ENCODE results near the gene VTCN1. TPM values are rescaled to one million over a fixed set of nuclear protein-coding genes. Genes with fewer than 3 reads are reported as not detected.
A peak's percentile ranks its signal among the peaks of the same experiment; 100 is the strongest.

VTCN1 gene
- total and polyA plus RNA-seq, 8 donors, result 12.9 to 42.5 (median 15.8) TPM

DNA sequence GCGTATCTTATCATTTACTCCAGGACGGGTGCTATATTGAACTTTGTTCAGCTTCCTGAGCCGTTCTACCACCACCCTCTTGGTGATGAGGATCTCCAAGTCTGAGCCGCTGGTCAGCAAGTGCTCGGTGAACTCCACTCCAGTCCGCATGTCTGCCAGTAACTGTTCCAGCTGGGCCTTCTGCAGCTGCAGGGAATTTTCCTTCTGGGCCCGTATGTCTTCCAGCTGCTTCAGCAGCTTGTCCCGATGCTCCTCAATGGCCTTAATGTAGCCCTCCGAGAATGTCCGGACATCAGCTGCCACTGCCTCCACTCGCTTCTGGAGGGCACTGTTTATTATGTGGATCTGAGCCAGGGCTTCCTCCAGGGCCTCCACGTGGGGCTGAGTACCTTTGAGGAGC, 92.6 kb downstream of the VTCN1 start:
- WGBS, 2 donors, result 45 to 69% methylated on average over 12 of the region's 12 CpGs
- Histone ChIP-seq H3K27ac (no peak overlapping the region), H3K4me1 (peaks cover 4 to 15% (median 10%) of the 10 kb centered on the region in 3 donors), H3K27me3 (no peaks in the 10 kb centered on the region), H3K4me3 (no peak overlapping the region), H3K36me3 (peaks cover 0 to 16% (median 0%) of the 10 kb centered on the region in 3 donors), H3K9me3 (no peaks in the 10 kb centered on the region)
- intact Hi-C loops (cut with DNase I), result no loop called here
- DNase-seq (peak in 1 of 6 donors; percentile 37), ATAC-seq (no peak), FAIRE-seq (no peak)
- TF ChIP-seq, protein P1, sequence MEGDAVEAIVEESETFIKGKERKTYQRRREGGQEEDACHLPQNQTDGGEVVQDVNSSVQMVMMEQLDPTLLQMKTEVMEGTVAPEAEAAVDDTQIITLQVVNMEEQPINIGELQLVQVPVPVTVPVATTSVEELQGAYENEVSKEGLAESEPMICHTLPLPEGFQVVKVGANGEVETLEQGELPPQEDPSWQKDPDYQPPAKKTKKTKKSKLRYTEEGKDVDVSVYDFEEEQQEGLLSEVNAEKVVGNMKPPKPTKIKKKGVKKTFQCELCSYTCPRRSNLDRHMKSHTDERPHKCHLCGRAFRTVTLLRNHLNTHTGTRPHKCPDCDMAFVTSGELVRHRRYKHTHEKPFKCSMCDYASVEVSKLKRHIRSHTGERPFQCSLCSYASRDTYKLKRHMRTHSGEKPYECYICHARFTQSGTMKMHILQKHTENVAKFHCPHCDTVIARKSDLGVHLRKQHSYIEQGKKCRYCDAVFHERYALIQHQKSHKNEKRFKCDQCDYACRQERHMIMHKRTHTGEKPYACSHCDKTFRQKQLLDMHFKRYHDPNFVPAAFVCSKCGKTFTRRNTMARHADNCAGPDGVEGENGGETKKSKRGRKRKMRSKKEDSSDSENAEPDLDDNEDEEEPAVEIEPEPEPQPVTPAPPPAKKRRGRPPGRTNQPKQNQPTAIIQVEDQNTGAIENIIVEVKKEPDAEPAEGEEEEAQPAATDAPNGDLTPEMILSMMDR (IDR thresholded peaks at IDR 0.05), result no peak

DNA sequence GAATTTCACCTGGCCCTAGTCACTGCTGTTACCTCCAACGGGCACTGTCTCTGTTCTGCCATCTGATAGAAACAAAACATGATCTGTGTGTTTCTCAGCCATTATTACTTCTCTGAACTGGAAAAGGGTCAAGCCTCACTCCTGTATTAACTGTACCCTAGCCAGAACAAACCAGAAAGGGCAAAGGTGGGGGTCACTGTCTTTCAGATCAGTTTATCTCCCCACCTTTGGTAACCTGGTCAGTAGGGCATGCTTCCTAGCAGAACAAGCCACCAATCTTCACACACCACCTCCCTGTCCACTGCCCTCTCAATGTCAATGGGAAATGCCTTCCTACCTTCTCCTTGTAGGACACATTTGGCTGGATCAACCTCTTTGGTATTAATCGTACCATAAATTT, 93.0 kb downstream of the VTCN1 start:
- FAIRE-seq (no peak), ATAC-seq (no peak), DNase-seq (no peak)
- Histone ChIP-seq H3K9me3 (no peaks in the 10 kb centered on the region), H3K4me1 (peaks cover 4 to 15% (median 10%) of the 10 kb centered on the region in 3 donors), H3K27ac (no peak overlapping the region), H3K27me3 (no peaks in the 10 kb centered on the region), H3K36me3 (peaks cover 0 to 20% (median 0%) of the 10 kb centered on the region in 3 donors), H3K4me3 (no peak overlapping the region)
- WGBS, 2 donors, result 39 to 61% methylated on average over 2 of the region's 2 CpGs
- TF ChIP-seq, protein P1 (IDR thresholded peaks at IDR 0.05), result no peak
- intact Hi-C loops (cut with DNase I), result no loop called here

- Histone ChIP-seq H3K4me3 (peak overlapping the region in 1 of 4 donors; percentile 13), H3K27ac (peak overlapping the region in 3 of 4 donors; percentile 42 to 51 (median 42)), H3K27me3 (no peaks in the 10 kb centered on the region), H3K9me3 (no peaks in the 10 kb centered on the region), H3K4me1 (peaks cover 4 to 12% (median 10%) of the 10 kb centered on the region in 3 donors), H3K36me3 (peaks cover 0 to 30% (median 0%) of the 10 kb centered on the region in 3 donors)
- WGBS, 2 donors, result 33 to 37% methylated on average over 3 of the region's 3 CpGs
- DNase-seq (peak in 4 of 6 donors; percentile 52 to 79 (median 56)), FAIRE-seq (no peak), ATAC-seq (peak; percentile 31 to 60 (median 45))
- TF ChIP-seq, protein P1 (IDR thresholded peaks at IDR 0.05), result no peak
- intact Hi-C loops (cut with DNase I), result no loop called here
These were observed 94.0 kb downstream of the VTCN1 start for GRCh38 chr1:117116784-117117130.

GRCh38 chr1:117116090-117116783, 94.5 kb downstream of the VTCN1 start:
- peaks cover 0 to 32% (median 0%) of the 10 kb centered on the region in 3 donors for H3K36me3 ChIP-seq
- WGBS, 2 donors, result 65 to 74% methylated on average over 13 of the region's 13 CpGs
- intact Hi-C loops (cut with DNase I), result no loop called here
- H3K9me3 ChIP-seq, result no peaks in the 10 kb centered on the region
- DNase-seq, result no peak
- TF ChIP-seq, protein P1 (IDR thresholded peaks at IDR 0.05), result no peak
- H3K27ac ChIP-seq, result peak overlapping the region in 3 of 4 donors; percentile 42 to 51 (median 42)
- H3K4me3 ChIP-seq, result peak overlapping the region in 1 of 4 donors; percentile 13
- no peak for FAIRE-seq
- peaks cover 4 to 12% (median 10%) of the 10 kb centered on the region in 3 donors for H3K4me1 ChIP-seq
- ATAC-seq, result no peak
- no peaks in the 10 kb centered on the region for H3K27me3 ChIP-seq

DNA sequence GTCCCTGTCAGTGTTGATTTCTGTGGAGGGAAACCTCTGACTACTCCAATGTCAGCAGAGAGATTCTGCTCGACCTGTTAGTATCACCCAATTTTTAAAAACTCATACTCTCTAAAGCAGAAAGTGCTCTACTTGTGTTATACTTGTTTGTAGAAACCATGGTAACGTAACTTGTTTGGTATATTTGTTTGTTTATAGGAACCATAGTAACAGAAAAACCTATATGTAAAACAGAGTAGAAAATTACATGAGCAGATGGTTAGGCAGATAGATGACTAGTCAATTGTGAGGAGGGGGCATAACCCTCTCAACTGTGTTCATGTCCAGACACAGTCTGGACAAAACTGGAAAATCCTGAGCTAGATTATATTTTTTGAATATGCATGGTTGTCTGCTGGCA, 95.8 kb downstream of the VTCN1 start:
- intact Hi-C loops (cut with DNase I), result no loop called here
- ATAC-seq, result no peak
- Histone ChIP-seq H3K4me1 (peaks cover 0 to 10% (median 7%) of the 10 kb centered on the region in 3 donors), H3K9me3 (no peaks in the 10 kb centered on the region), H3K27me3 (no peaks in the 10 kb centered on the region), H3K4me3 (no peak overlapping the region), H3K36me3 (peaks cover 0 to 41% (median 0%) of the 10 kb centered on the region in 3 donors), H3K27ac (no peak overlapping the region)
- 72 to 84% methylated on average over 2 of the region's 2 CpGs for WGBS, 2 donors
- TF ChIP-seq, protein P1 (IDR thresholded peaks at IDR 0.05), result no peak
- no peak for DNase-seq
- no peak for FAIRE-seq

Measured in pancreas (tissue), 10 donors.